DND-41 (cell line): ENCODE data around the gene RPP25L.

Experiments
- ATAC-seq: fragments of 200-7000 bp; cut with Tn5 transposase; 3 replicates; pipeline ENCODE4 v1.9.1; 2021; ENCODE audit warnings: low read depth; ENCODE audit not compliant: insufficient read depth
- DNase-seq: peaks from one replicate; pipeline ENCODE4 v3.0.0-alpha.2; 2020
- H2AFZ ChIP-seq: 2 replicates; pipeline ENCODE4 v1.6.0; 2012; ENCODE audit warnings: low read depth, low read length
- H3K27ac ChIP-seq: 2 replicates; pipeline ENCODE4 v1.5.1; 2012; ENCODE audit warnings: low read length, inconsistent platforms
- H3K27me3 ChIP-seq: fragments of 200-600 bp; sonication (generic); 2 replicates; pipeline ENCODE4 v1.6.0; 2012; ENCODE audit warnings: low read length, mild to moderate bottlenecking, inconsistent platforms; ENCODE audit not compliant: insufficient read depth, poor library complexity
- H3K36me3 ChIP-seq: 2 replicates; pipeline ENCODE4 v1.5.1; 2012; ENCODE audit warnings: low read length, inconsistent platforms; ENCODE audit not compliant: insufficient read depth
- H3K4me1 ChIP-seq: 2 replicates; pipeline ENCODE4 v1.5.1; 2012; ENCODE audit warnings: mild to moderate bottlenecking, low read length; ENCODE audit not compliant: insufficient read depth
- H3K4me2 ChIP-seq: 2 replicates; pipeline ENCODE4 v1.6.0; 2012; ENCODE audit warnings: mild to moderate bottlenecking, moderate library complexity, low read length, inconsistent platforms; ENCODE audit not compliant: insufficient read depth
- H3K4me3 ChIP-seq, 2 experiments: fragments of 200-600 bp in 1 of 2; shearing (Covaris generic) in 1 of 2; 2 replicates each; pipeline ENCODE4 v1.5.1; 2012 to 2016; ENCODE audit warnings: inconsistent platforms in 2 of 2, low read length in 2 of 2, mild to moderate bottlenecking in 2 of 2, low read depth in 1 of 2, moderate library complexity in 1 of 2
- H3K79me2 ChIP-seq: 2 replicates; pipeline ENCODE4 v1.6.0; 2012; ENCODE audit warnings: low read length, inconsistent platforms; ENCODE audit not compliant: insufficient read depth
- H3K9ac ChIP-seq: 2 replicates; pipeline ENCODE4 v1.6.0; 2012; ENCODE audit warnings: low read depth, mild to moderate bottlenecking, inconsistent platforms, low read length, moderate library complexity
- H3K9me3 ChIP-seq: 2 replicates; pipeline ENCODE4 v1.5.1; 2012; ENCODE audit warnings: low read length, moderate library complexity, mild to moderate bottlenecking, inconsistent platforms; ENCODE audit not compliant: insufficient read depth, severe bottlenecking
- H4K20me1 ChIP-seq: 2 replicates; pipeline ENCODE4 v1.6.0; 2012; ENCODE audit warnings: low read length; ENCODE audit not compliant: insufficient read depth
- CTCF ChIP-seq: IDR thresholded peaks from 2 replicates; pipeline ENCODE4 v1.5.1; 2012; ENCODE audit warnings: borderline replicate concordance, low read length, moderate library complexity, mild to moderate bottlenecking; ENCODE audit not compliant: poor library complexity, severe bottlenecking; ENCODE audit errors: extremely low read depth
- EZH2 ChIP-seq: IDR thresholded peaks from 3 replicates; pipeline ENCODE4 v1.6.1; 2012; ENCODE audit warnings: borderline replicate concordance, low read depth, mild to moderate bottlenecking, moderate library complexity, low read length, inconsistent platforms; ENCODE audit not compliant: severe bottlenecking

Gene RPP25L

DNA sequence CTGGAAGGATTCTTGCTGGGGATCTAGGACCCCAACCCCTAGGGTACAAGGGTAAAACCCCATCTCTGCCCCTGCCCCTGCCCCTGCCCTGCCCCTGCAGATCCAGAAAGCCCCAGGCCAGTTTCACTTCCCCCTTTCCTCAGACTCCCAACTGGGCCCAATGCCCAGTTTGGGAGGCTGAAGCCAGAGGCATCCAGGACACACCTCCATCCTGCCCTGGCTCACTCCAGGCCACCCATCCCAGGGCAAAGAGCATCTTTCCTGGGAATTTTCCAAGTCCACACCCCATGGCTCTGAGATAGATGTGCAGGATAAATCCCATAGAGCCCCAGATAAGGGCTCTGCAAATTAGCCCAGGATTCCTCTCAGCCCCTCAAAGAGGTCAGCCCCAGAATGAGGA lies 39.8 kb downstream of the RPP25L start:
- no peak for DNase-seq
- Histone ChIP-seq H3K79me2 (no peaks in the 10 kb centered on the region), H2AFZ (no peak overlapping the region), H3K9me3 (no peaks in the 10 kb centered on the region), H3K27ac (no peak overlapping the region), H3K4me2 (no peak overlapping the region), H3K36me3 (no peaks in the 10 kb centered on the region), H3K9ac (no peak overlapping the region), H3K4me3 (no peak overlapping the region), H4K20me1 (no peaks in the 10 kb centered on the region; the same call in 1 of the 2 replicates), H3K4me1 (no peaks in the 10 kb centered on the region), H3K27me3 (peaks cover 16% of the 10 kb centered on the region)
- TF ChIP-seq CTCF = no peak
- TF ChIP-seq EZH2 = no peak
- ATAC-seq = no peak

DNA sequence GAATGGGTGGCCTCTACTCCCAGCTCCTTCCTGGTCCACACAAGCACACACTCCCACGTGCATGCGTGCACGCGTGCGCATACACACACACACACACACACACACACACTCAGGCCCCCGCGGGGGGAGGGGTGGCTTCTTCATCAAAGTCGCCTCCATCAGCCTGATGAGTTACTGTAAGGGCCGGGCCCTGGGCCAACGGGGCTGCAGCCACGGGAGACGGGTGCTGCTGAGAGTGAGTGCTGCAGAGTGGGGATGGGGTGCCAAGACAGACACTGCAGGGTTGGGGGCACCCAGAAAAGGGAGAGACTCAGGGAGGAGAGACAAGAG lies 40.5 kb downstream of the RPP25L start:
- Histone ChIP-seq H3K9ac (no peak overlapping the region), H3K9me3 (no peaks in the 10 kb centered on the region), H3K4me1 (no peaks in the 10 kb centered on the region), H3K27me3 (peaks cover 11% of the 10 kb centered on the region), H3K27ac (no peak overlapping the region), H2AFZ (no peak overlapping the region), H3K4me2 (no peak overlapping the region), H4K20me1 (no peaks in the 10 kb centered on the region; the same call in 1 of the 2 replicates), H3K4me3 (no peak overlapping the region), H3K79me2 (no peaks in the 10 kb centered on the region), H3K36me3 (no peaks in the 10 kb centered on the region)
- no peak for TF ChIP-seq CTCF
- no peak for TF ChIP-seq EZH2
- ATAC-seq (no peak), DNase-seq (no peak)

- Histone ChIP-seq H3K9me3 (no peaks in the 10 kb centered on the region), H3K9ac (no peak overlapping the region), H3K4me2 (no peak overlapping the region), H3K27ac (no peak overlapping the region), H2AFZ (no peak overlapping the region), H3K79me2 (no peaks in the 10 kb centered on the region), H3K27me3 (peaks cover 8% of the 10 kb centered on the region), H4K20me1 (no peaks in the 10 kb centered on the region; the same call in 1 of the 2 replicates), H3K36me3 (no peaks in the 10 kb centered on the region), H3K4me1 (no peaks in the 10 kb centered on the region), H3K4me3 (no peak overlapping the region)
- no peak for TF ChIP-seq EZH2
- no peak for TF ChIP-seq CTCF
- ATAC-seq = no peak
- DNase-seq = no peak
These were observed 41.0 kb downstream of the RPP25L start for GRCh38 chr9:34570809-34571480.

DNA sequence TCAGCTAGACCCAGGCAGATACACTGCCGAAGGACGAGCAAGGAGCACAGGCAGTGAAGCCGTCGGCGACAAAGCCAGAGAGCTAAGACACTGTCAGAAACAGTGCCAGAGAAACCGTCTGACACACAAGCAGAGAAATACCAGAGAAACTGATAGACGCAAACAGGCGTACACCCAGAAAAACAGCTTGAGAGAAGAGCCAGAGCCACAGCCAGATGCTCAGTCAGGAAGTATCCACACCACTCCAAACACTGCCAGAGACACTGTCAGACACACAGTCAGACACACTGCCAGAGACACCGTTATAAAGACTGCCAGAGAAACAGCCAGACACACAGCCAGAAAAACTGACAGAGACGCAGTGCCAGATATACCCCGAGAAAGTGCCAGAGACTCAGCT lies 41.5 kb downstream of the RPP25L start:
- H3K4me1 ChIP-seq = no peaks in the 10 kb centered on the region
- no peak overlapping the region for H3K4me3 ChIP-seq
- no peak overlapping the region for H3K27ac ChIP-seq
- H3K79me2 ChIP-seq = no peaks in the 10 kb centered on the region
- no peak overlapping the region for H3K4me2 ChIP-seq
- H3K27me3 ChIP-seq = peaks cover 5% of the 10 kb centered on the region
- H3K9me3 ChIP-seq = no peaks in the 10 kb centered on the region
- ATAC-seq = no peak
- no peak overlapping the region for H3K9ac ChIP-seq
- DNase-seq = no peak
- no peaks in the 10 kb centered on the region; the same call in 1 of the 2 replicates for H4K20me1 ChIP-seq
- TF ChIP-seq EZH2 (no peak), CTCF (no peak)
- H2AFZ ChIP-seq = no peak overlapping the region
- H3K36me3 ChIP-seq = no peaks in the 10 kb centered on the region
